IMR-90 (cell line): ENCODE data around the gene CBX5. TPM values are rescaled to one million over a fixed set of nuclear protein-coding genes. Genes with fewer than 3 reads are reported as not detected.

Experiments
- ATAC-seq: fragments of 200-7000 bp; cut with Tn5 transposase; 2 replicates; pipeline ENCODE4 v1.9.1; 2020; ENCODE audit warnings: low read depth, mild to moderate bottlenecking, moderate library complexity
- BruUV-seq: library from RNA; stranded (reverse); fragments of 400-500 nt; replicated peaks from 2 replicates; lab custom pipeline; 2021; lab: Mats Ljungman, UMichigan
- CTCF ChIA-PET: fragments of 300-600 bp; formaldehyde crosslinking; extraction: SDS; loops from one replicate; lab custom pipeline; 2021; ENCODE audit warnings: antibody characterized with exemption; lab: Yijun Ruan, JAX
- POLR2A ChIA-PET: fragments of 300-600 bp; sonication (Branson Sonifier 250); formaldehyde crosslinking; loops from one replicate; lab custom pipeline; 2022; ENCODE audit warnings: antibody characterized with exemption; ENCODE audit not compliant: unreplicated experiment; lab: Charles Lee
- DNase-seq: peaks from one replicate; pipeline ENCODE4 v3.0.0; 2013
- H2AFZ ChIP-seq: replicated peaks from 2 replicates; pipeline ENCODE3; 2013; ENCODE audit warnings: low read length, mild to moderate bottlenecking; ENCODE audit not compliant: poor library complexity
- H2AK5ac ChIP-seq: 2 replicates; pipeline ENCODE4 v1.6.1; 2013; ENCODE audit warnings: low read depth, low read length, inconsistent platforms
- H2AK9ac ChIP-seq: replicated peaks from 2 replicates; pipeline ENCODE3; 2013; ENCODE audit warnings: mild to moderate bottlenecking, low read depth, low read length, moderate library complexity; ENCODE audit not compliant: poor library complexity
- H2BK120ac ChIP-seq: 2 replicates; pipeline ENCODE4 v1.6.1; 2013; ENCODE audit warnings: low read depth, low read length, inconsistent platforms
- H2BK15ac ChIP-seq: 3 replicates; pipeline ENCODE4 v1.6.1; 2013; ENCODE audit warnings: low read depth, low read length, inconsistent platforms
- H2BK20ac ChIP-seq: 2 replicates; pipeline ENCODE4 v1.6.1; 2013; ENCODE audit warnings: low read depth, mild to moderate bottlenecking, inconsistent platforms, low read length, moderate library complexity
- H2BK5ac ChIP-seq: 2 replicates; pipeline ENCODE4 v1.6.1; 2013; ENCODE audit warnings: mild to moderate bottlenecking, low read depth, low read length, inconsistent platforms; ENCODE audit not compliant: poor library complexity, severe bottlenecking
- H3K14ac ChIP-seq: replicated peaks from 2 replicates; pipeline ENCODE4 v1.6.1; 2013; ENCODE audit warnings: low read depth, low read length, inconsistent platforms
- H3K18ac ChIP-seq: 2 replicates; pipeline ENCODE4 v1.6.1; 2013; ENCODE audit warnings: low read depth, low read length, control low read depth
- H3K23ac ChIP-seq: 2 replicates; pipeline ENCODE4 v1.6.1; 2013; ENCODE audit warnings: low read depth, low read length, inconsistent platforms
- H3K27ac ChIP-seq: 2 replicates; pipeline ENCODE4 v1.5.1; 2013; ENCODE audit warnings: mild to moderate bottlenecking, control low read depth, low read length; ENCODE audit not compliant: insufficient read depth
- H3K27me3 ChIP-seq: 2 replicates; pipeline ENCODE4 v1.6.1; 2013; ENCODE audit warnings: low read length; ENCODE audit not compliant: control insufficient read depth, insufficient read depth
- H3K36me3 ChIP-seq: 2 replicates; pipeline ENCODE4 v1.6.1; 2013; ENCODE audit warnings: low read length, mixed read lengths; ENCODE audit not compliant: control insufficient read depth, insufficient read depth
- H3K4ac ChIP-seq: 2 replicates; pipeline ENCODE4 v1.6.1; 2013; ENCODE audit warnings: low read depth, low read length, inconsistent platforms
- H3K4me1 ChIP-seq: 2 replicates; pipeline ENCODE4 v1.6.1; 2013; ENCODE audit warnings: low read length, mixed read lengths; ENCODE audit not compliant: control insufficient read depth, insufficient read depth
- H3K4me2 ChIP-seq: 2 replicates; pipeline ENCODE4 v1.6.1; 2013; ENCODE audit warnings: low read depth, mild to moderate bottlenecking, control low read depth, low read length, moderate library complexity
- H3K4me3 ChIP-seq: 2 replicates; pipeline ENCODE4 v1.5.1; 2013; ENCODE audit warnings: low read depth, mild to moderate bottlenecking, control low read depth, low read length, moderate library complexity; ENCODE audit not compliant: insufficient read depth
- H3K56ac ChIP-seq: 2 replicates; pipeline ENCODE4 v1.6.1; 2013; ENCODE audit warnings: low read length, inconsistent platforms; ENCODE audit not compliant: insufficient read depth; ENCODE audit errors: extremely low read depth
- H3K79me1 ChIP-seq, 2 experiments: 2 replicates each; pipeline ENCODE4 v1.6.1; 2013; ENCODE audit warnings: low read length in 2 of 2, inconsistent platforms in 1 of 2, low read depth in 1 of 2
- H3K9ac ChIP-seq: 2 replicates; pipeline ENCODE4 v1.6.1; 2013; ENCODE audit warnings: low read depth, low read length, control low read depth
- H3K9me1 ChIP-seq: 2 replicates; pipeline ENCODE4 v1.6.1; 2013; ENCODE audit warnings: low read length, inconsistent platforms; ENCODE audit not compliant: insufficient read depth
- H3K9me3 ChIP-seq: 2 replicates; pipeline ENCODE4 v1.6.1; 2013; ENCODE audit warnings: low read length; ENCODE audit not compliant: control insufficient read depth, insufficient read depth
- H4K20me1 ChIP-seq: 2 replicates; pipeline ENCODE4 v1.6.1; 2013; ENCODE audit warnings: low read length, inconsistent platforms; ENCODE audit not compliant: insufficient read depth
- H4K5ac ChIP-seq: 2 replicates; pipeline ENCODE4 v1.6.1; 2013; ENCODE audit warnings: mild to moderate bottlenecking, low read depth, low read length, control low read depth
- H4K8ac ChIP-seq, 2 experiments: 2 replicates each; pipeline ENCODE4 v1.6.1; 2013; ENCODE audit warnings: low read depth in 2 of 2, low read length in 2 of 2, control low read depth in 1 of 2, inconsistent platforms in 1 of 2
- H4K91ac ChIP-seq: 2 replicates; pipeline ENCODE4 v1.6.1; 2013; ENCODE audit warnings: low read depth, low read length, inconsistent platforms; ENCODE audit not compliant: insufficient read depth
- BHLHE40 ChIP-seq: fragments of 150-350 bp; IDR thresholded peaks from 2 replicates; pipeline ENCODE4 v1.6.1; 2016; ENCODE audit warnings: mild to moderate bottlenecking, low read depth, low read length
- CEBPB ChIP-seq: IDR thresholded peaks from 2 replicates; pipeline ENCODE4 v1.6.1; 2012; ENCODE audit warnings: low read depth, low read length, improper control_type of control experiment
- CHD1 ChIP-seq: IDR thresholded peaks from 2 replicates; pipeline ENCODE4 v1.6.1; 2012; ENCODE audit warnings: low read depth, low read length, improper control_type of control experiment
- CTCF ChIP-seq: conservative IDR thresholded peaks from 2 replicates; pipeline ENCODE4 v1.5.1; 2012; ENCODE audit warnings: mild to moderate bottlenecking, low read depth, low read length, improper control_type of control experiment
- ELK1 ChIP-seq: fragments of 150-350 bp; IDR thresholded peaks from 2 replicates; pipeline ENCODE4 v1.6.1; 2016; ENCODE audit warnings: low read depth, mild to moderate bottlenecking, low read length, moderate library complexity, borderline replicate concordance
- FOS ChIP-seq: fragments of 150-350 bp; IDR thresholded peaks from 2 replicates; pipeline ENCODE4 v1.6.1; 2016; ENCODE audit warnings: low read depth, low read length
- MAFK ChIP-seq: IDR thresholded peaks from 2 replicates; pipeline ENCODE4 v1.6.1; 2012; ENCODE audit warnings: low read depth, low read length, improper control_type of control experiment
- MAZ ChIP-seq: IDR thresholded peaks from 2 replicates; pipeline ENCODE4 v1.6.1; 2012; ENCODE audit warnings: low read depth, mild to moderate bottlenecking, low read length, improper control_type of control experiment, moderate library complexity, borderline replicate concordance
- MXI1 ChIP-seq: IDR thresholded peaks from 2 replicates; pipeline ENCODE4 v1.6.1; 2012; ENCODE audit warnings: low read depth, mild to moderate bottlenecking, low read length, moderate library complexity, borderline replicate concordance
- NFE2L2 ChIP-seq: fragments of 150-350 bp; IDR thresholded peaks from 2 replicates; pipeline ENCODE4 v1.6.1; 2016; ENCODE audit warnings: low read depth, mild to moderate bottlenecking, low read length
- POLR2A ChIP-seq: IDR thresholded peaks from 2 replicates; pipeline ENCODE4 v1.6.1; 2012; ENCODE audit warnings: mild to moderate bottlenecking, low read depth, low read length
- RAD21 ChIP-seq: IDR thresholded peaks from 2 replicates; pipeline ENCODE4 v1.6.1; 2012; ENCODE audit warnings: low read length, improper control_type of control experiment
- RCOR1 ChIP-seq: IDR thresholded peaks from 2 replicates; pipeline ENCODE4 v1.6.1; 2012; ENCODE audit warnings: mild to moderate bottlenecking, low read length, improper control_type of control experiment; ENCODE audit not compliant: insufficient replicate concordance
- RFX5 ChIP-seq: IDR thresholded peaks from 2 replicates; pipeline ENCODE4 v1.8.0; 2012; ENCODE audit warnings: low read depth, mild to moderate bottlenecking, low read length, moderate library complexity
- SMC3 ChIP-seq: fragments of 150-350 bp; IDR thresholded peaks from 2 replicates; pipeline ENCODE4 v1.6.1; 2016; ENCODE audit warnings: low read depth, mild to moderate bottlenecking, antibody characterized with exemption, low read length, moderate library complexity
- USF2 ChIP-seq: fragments of 150-350 bp; IDR thresholded peaks from 2 replicates; pipeline ENCODE4 v1.6.1; 2017; ENCODE audit warnings: mild to moderate bottlenecking, antibody characterized with exemption, low read length, low read depth
- WGBS, 2 experiments: methylation state at CpG; one replicate each; pipeline versions ENCODE4 v1.1.5 to v1.1.7; 2013; ENCODE audit warnings: missing lambda C conversion rate in 2 of 2; ENCODE audit not compliant: insufficient read length in 1 of 2; ENCODE audit errors: extremely low coverage in 2 of 2; 5-methylcytosine and 5-hydroxymethylcytosine counted together
- dilution Hi-C: fragments of 300-500 bp; cut with HindIII; formaldehyde crosslinking; loops from one replicate; pipeline ENCODE4 v1.14.3; 2018; ENCODE audit warnings: low sequenced_read_pairs; ENCODE audit not compliant: unreplicated experiment
- in situ Hi-C: fragments of 300-500 bp; cut with MboI; formaldehyde crosslinking; loops from 3 replicates; pipeline ENCODE4 v1.14.3; 2019; ENCODE audit warnings: low sequenced_read_pairs, inconsistent platforms, mixed read lengths
- intact Hi-C: fragments of 100-400 bp; cut with micrococcal nuclease; formaldehyde crosslinking; loops from 2 replicates; pipeline ENCODE4 v1.10.0; 2022
- polyA plus RNA-seq, 3 experiments: library from polyadenylated mRNA; depleted of rRNA; stranded (reverse); fragments of >200 nt; gene quantifications; 2 replicates each; pipeline ENCODE4 v1.2.3, GENCODE V29; 2012; ENCODE audit warnings: low replicate concordance in 1 of 3
- total RNA-seq: library from RNA; depleted of rRNA; stranded (reverse); fragments of >200 nt; gene quantifications from 2 replicates; pipeline ENCODE4 v1.2.3, GENCODE V29; 2012

The CBX5 gene
- total and polyA plus RNA-seq, 2 of the 4 experiments (the other 2 are of a cell fraction) = 18.0 to 40.9 TPM

GRCh38 chr12:54213079-54213478, 66.8 kb downstream of the CBX5 start:
- no peak overlapping the region for H3K4ac ChIP-seq
- no peak overlapping the region for H3K9ac ChIP-seq
- H3K36me3 ChIP-seq = no peaks in the 10 kb centered on the region
- H3K27ac ChIP-seq = no peak overlapping the region
- 72% methylated on average over 2 of the region's 2 CpGs; no CpG with 5 or more reads in 1 of the 2 experiments for WGBS, 2 experiments
- intact Hi-C loops = loop anchor here (5.0 to 10.0 kb wide), 2 partner anchors 222 to 466 kb away; no protein-coding TSS in a partner anchor
- no peak overlapping the region for H2AK9ac ChIP-seq
- no peaks in the 10 kb centered on the region for H3K79me1 ChIP-seq
- H2BK120ac ChIP-seq = no peak overlapping the region
- ChIA-PET POLR2A (no interaction called here), CTCF (interaction anchor here (2.4 kb wide), 1 partner anchor 124 kb away, joined by 6 read pairs; no protein-coding TSS in a partner anchor)
- in situ Hi-C loops = no loop called here
- H3K4me3 ChIP-seq = no peak overlapping the region
- H2BK15ac ChIP-seq = no peak overlapping the region
- no peaks in the 10 kb centered on the region for H4K20me1 ChIP-seq
- DNase-seq = no peak
- H3K9me3 ChIP-seq = no peaks in the 10 kb centered on the region
- ATAC-seq = no peak
- no peak overlapping the region for H3K18ac ChIP-seq
- H3K27me3 ChIP-seq = peaks cover 38% of the 10 kb centered on the region
- H2AK5ac ChIP-seq = no peak overlapping the region
- H2BK5ac ChIP-seq = no peak overlapping the region
- TF ChIP-seq BHLHE40 (no peak), RFX5 (no peak), MAZ (no peak), CEBPB (no peak), CHD1 (no peak), ELK1 (no peak), RAD21 (no peak), NFE2L2 (no peak), USF2 (no peak), MAFK (no peak), CTCF (no peak), RCOR1 (no peak), FOS (no peak), POLR2A (no peak), MXI1 (no peak), SMC3 (no peak)
- dilution Hi-C loops = no loop called here
- no peak overlapping the region for H4K8ac ChIP-seq
- H3K23ac ChIP-seq = no peak overlapping the region
- no peak overlapping the region for H4K5ac ChIP-seq
- no peak overlapping the region for H2BK20ac ChIP-seq
- H2AFZ ChIP-seq = no peak overlapping the region
- peaks cover 5% of the 10 kb centered on the region; the same call in 1 of the 2 replicates for H3K4me1 ChIP-seq
- H3K56ac ChIP-seq = no peak overlapping the region
- H3K9me1 ChIP-seq = peaks cover 5% of the 10 kb centered on the region; the same call in 1 of the 2 replicates
- no peak overlapping the region for H4K91ac ChIP-seq
- H3K4me2 ChIP-seq = no peak overlapping the region
- BruUV-seq = no TSS peak
- no peak overlapping the region for H3K14ac ChIP-seq
